ENCODE results near the gene RRP9. TPM values are rescaled to one million over a fixed set of nuclear protein-coding genes. Genes with fewer than 3 reads are reported as not detected.

The RRP9 gene
- total RNA-seq, 2 donors from 2014 or later, result 14.9 to 18.6 TPM

GRCh38 chr3:51966016-51966415, 24.3 kb upstream of the RRP9 start:
- Histone ChIP-seq H3K27me3 (replicated peaks; ENCODE audit: insufficient read depth) (no peaks in the 10 kb centered on the region), H3K36me3 (no peaks in the 10 kb centered on the region), H3K9me3 (no peaks in the 10 kb centered on the region), H3K4me1 (replicated peaks) (peaks cover 10% of the 10 kb centered on the region), H3K4me3 (no peak overlapping the region), H3K27ac (no peak overlapping the region)
- 38% methylated on average over 2 of the region's 2 CpGs for whole genome bisulfite sequencing
- no peak for TF ChIP-seq POLR2A (IDR thresholded peaks at IDR 0.05)
- intact Hi-C loops (cut with DNase I), result no loop called here
- no peak for DNase-seq (ENCODE audit: low spot score)

GRCh38 chr3:51964521-51964920, 22.8 kb upstream of the RRP9 start:
- Histone ChIP-seq H3K9me3 (no peaks in the 10 kb centered on the region), H3K27ac (no peak overlapping the region), H3K4me1 (replicated peaks) (peaks cover 10% of the 10 kb centered on the region), H3K36me3 (no peaks in the 10 kb centered on the region), H3K4me3 (no peak overlapping the region), H3K27me3 (replicated peaks; ENCODE audit: insufficient read depth) (no peaks in the 10 kb centered on the region)
- TF ChIP-seq CTCF (IDR thresholded peaks at IDR 0.05), result no peak
- TF ChIP-seq POLR2AphosphoS5 (IDR thresholded peaks at IDR 0.05), result no peak
- no peak for TF ChIP-seq POLR2A (IDR thresholded peaks at IDR 0.05)
- intact Hi-C loops (cut with DNase I), result no loop called here
- no peak for DNase-seq (ENCODE audit: low spot score)
- 49% methylated on average over 4 of the region's 4 CpGs for WGBS

GRCh38 chr3:51963951-51964451, 22.3 kb upstream of the RRP9 start:
- TF ChIP-seq POLR2A (IDR thresholded peaks at IDR 0.05) (no peak), POLR2AphosphoS5 (IDR thresholded peaks at IDR 0.05) (no peak), CTCF (IDR thresholded peaks at IDR 0.05) (no peak)
- intact Hi-C loops (cut with DNase I), result no loop called here

GRCh38 chr3:51962854-51963530, 21.3 kb upstream of the RRP9 start:
- no peaks in the 10 kb centered on the region for H3K9me3 ChIP-seq
- DNase-seq (ENCODE audit: low spot score), result no peak
- peaks cover 4% of the 10 kb centered on the region for H3K4me1 ChIP-seq (replicated peaks)
- 65% methylated on average over 6 of the region's 6 CpGs for WGBS
- no peaks in the 10 kb centered on the region for H3K27me3 ChIP-seq (replicated peaks; ENCODE audit: insufficient read depth)
- intact Hi-C loops (cut with DNase I), result no loop called here
- H3K36me3 ChIP-seq, result no peaks in the 10 kb centered on the region
- H3K4me3 ChIP-seq, result no peak overlapping the region
- no peak overlapping the region for H3K27ac ChIP-seq
- TF ChIP-seq POLR2A (IDR thresholded peaks at IDR 0.05), result no peak
- TF ChIP-seq CTCF (IDR thresholded peaks at IDR 0.05), result no peak
- no peak for TF ChIP-seq POLR2AphosphoS5 (IDR thresholded peaks at IDR 0.05)

More at GRCh38 chr3:51963951-51964451, 22.3 kb upstream of the RRP9 start:
- H3K4me3 ChIP-seq, result no peak overlapping the region
- H3K36me3 ChIP-seq, result no peaks in the 10 kb centered on the region
- no peaks in the 10 kb centered on the region for H3K9me3 ChIP-seq
- no peak for DNase-seq (ENCODE audit: low spot score)
- H3K4me1 ChIP-seq (replicated peaks), result peaks cover 10% of the 10 kb centered on the region
- 57% methylated on average over 12 of the region's 12 CpGs for WGBS
- H3K27ac ChIP-seq, result no peak overlapping the region
- no peaks in the 10 kb centered on the region for H3K27me3 ChIP-seq (replicated peaks; ENCODE audit: insufficient read depth)

- TF ChIP-seq CTCF (IDR thresholded peaks at IDR 0.05) (no peak), POLR2AphosphoS5 (IDR thresholded peaks at IDR 0.05) (no peak), POLR2A (IDR thresholded peaks at IDR 0.05) (no peak)
- no peak overlapping the region for H3K4me3 ChIP-seq
- H3K9me3 ChIP-seq, result no peaks in the 10 kb centered on the region
- intact Hi-C loops (cut with DNase I), result no loop called here
- no peak for DNase-seq (ENCODE audit: low spot score)
- WGBS, result 63% methylated on average over 9 of the region's 9 CpGs
- no peaks in the 10 kb centered on the region for H3K36me3 ChIP-seq
- H3K27me3 ChIP-seq (replicated peaks; ENCODE audit: insufficient read depth), result no peaks in the 10 kb centered on the region
- H3K4me1 ChIP-seq (replicated peaks), result peaks cover 4% of the 10 kb centered on the region
- H3K27ac ChIP-seq, result no peak overlapping the region
These were observed 20.2 kb upstream of the RRP9 start for GRCh38 chr3:51961602-51962569.

Data from prostate gland (tissue), 2 donors.